Activated B cell treated with CpG ODN at 0.5 μM for 24 hours (primary cell): ENCODE results near the gene VPS72. TPM values are rescaled to one million over a fixed set of nuclear protein-coding genes. Genes with fewer than 3 reads are reported as not detected.
A peak's percentile ranks its signal among the peaks of the same experiment; 100 is the strongest.

Source experiments
- ATAC-seq: fragments of 200-7000 bp; cut with Tn5 transposase; one replicate; pipeline ENCODE4 v1.10.0; 2021; ENCODE audit warnings: low read depth, mild to moderate bottlenecking, moderate library complexity
- CTCF ChIA-PET: fragments of 350-600 bp; sonication (Branson Sonifier 250); formaldehyde crosslinking; loops from one replicate; lab custom pipeline; 2021; ENCODE audit warnings: antibody characterized with exemption; lab: Charles Lee
- POLR2A ChIA-PET: fragments of 350-600 bp; sonication (Branson Sonifier 250); formaldehyde crosslinking; loops from one replicate; lab custom pipeline; 2021; ENCODE audit warnings: antibody characterized with exemption; lab: Charles Lee
- DNase-seq: peaks from one replicate; pipeline ENCODE4 v3.0.0; 2022
- H3K27ac Mint-ChIP-seq: one replicate; pipeline ENCODE4 v1.8.0; 2020; ENCODE audit warnings: mixed read lengths
- H3K27me3 Mint-ChIP-seq: one replicate; pipeline ENCODE4 v1.8.0; 2021; ENCODE audit warnings: mixed read lengths
- H3K36me3 Mint-ChIP-seq: one replicate; pipeline ENCODE4 v1.8.0; 2021; ENCODE audit warnings: low read depth, mixed read lengths
- H3K4me1 Mint-ChIP-seq: one replicate; pipeline ENCODE4 v1.8.0; 2021; ENCODE audit warnings: mixed read lengths
- H3K4me3 Mint-ChIP-seq: one replicate; pipeline ENCODE4 v1.8.0; 2020; ENCODE audit warnings: mild to moderate bottlenecking, mixed read lengths
- H3K9me3 Mint-ChIP-seq: one replicate; pipeline ENCODE4 v1.8.0; 2020; ENCODE audit warnings: mixed read lengths
- CTCF ChIP-seq: fragments of 200-600 bp; IDR thresholded peaks from one replicate; pipeline ENCODE4 v1.8.0; 2022; ENCODE audit warnings: antibody characterized with exemption, mild to moderate bottlenecking
- intact Hi-C: fragments of 100-400 bp; cut with micrococcal nuclease; formaldehyde crosslinking; loops from one replicate; pipeline ENCODE4 v1.15.1; 2024
- total RNA-seq: library from RNA; stranded (reverse); gene quantifications from 2 replicates; pipeline ENCODE4 v1.2.3, GENCODE V29; 2022

VPS72 gene
- total RNA-seq, 1 donor from 2014 or later: 58.8 TPM

DNA sequence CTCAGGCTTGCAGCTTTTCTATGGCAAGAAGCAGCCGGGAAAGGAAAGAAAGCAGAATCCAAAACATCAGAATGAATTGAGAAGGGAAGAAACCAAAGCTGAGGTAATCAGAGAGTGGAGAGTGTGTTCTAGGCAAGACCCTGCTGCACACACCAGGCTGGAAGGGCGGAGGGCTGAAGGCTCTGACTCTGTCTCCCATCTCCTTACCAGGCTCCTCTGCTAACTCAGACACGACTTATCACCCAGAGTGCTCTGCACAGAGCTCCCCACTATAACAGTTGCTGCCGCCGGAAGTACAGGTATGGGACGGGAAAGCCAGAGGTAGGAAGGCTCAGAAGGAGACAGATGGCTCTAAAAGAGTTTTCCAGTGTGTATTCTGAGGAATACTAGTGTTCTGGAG is 22.9 kb downstream of the VPS72 start:
- no peak for TF ChIP-seq CTCF
- no peak for DNase-seq
- Mint-ChIP-seq H3K36me3 (peaks cover 55% of the 10 kb centered on the region), H3K27ac (no peak overlapping the region), H3K27me3 (no peaks in the 10 kb centered on the region), H3K9me3 (no peaks in the 10 kb centered on the region), H3K4me1 (peaks cover 33% of the 10 kb centered on the region), H3K4me3 (peak overlapping the region; percentile 92)
- intact Hi-C loops: loop anchor here (10.0 kb wide), 1 partner anchor 448 kb away; the partner anchor contains the start of gene SNX27
- no peak for ATAC-seq
- CTCF ChIA-PET: interaction anchor here (2.7 kb wide), 1 partner anchor 67 kb away, joined by 8 read pairs; no protein-coding TSS in a partner anchor
- POLR2A ChIA-PET: interaction anchor here (1.0 to 2.5 kb wide), 7 partner anchors 10 to 114 kb away, joined by 3 to 22 read pairs (median 7); partner anchors contain the start of genes MLLT11, PSMD4, TNFAIP8L2 and VPS72

- H3K4me1 Mint-ChIP-seq: peaks cover 35% of the 10 kb centered on the region
Observed at GRCh38 chr1:151166505-151166956, 23.5 kb downstream of the VPS72 start.

DNA sequence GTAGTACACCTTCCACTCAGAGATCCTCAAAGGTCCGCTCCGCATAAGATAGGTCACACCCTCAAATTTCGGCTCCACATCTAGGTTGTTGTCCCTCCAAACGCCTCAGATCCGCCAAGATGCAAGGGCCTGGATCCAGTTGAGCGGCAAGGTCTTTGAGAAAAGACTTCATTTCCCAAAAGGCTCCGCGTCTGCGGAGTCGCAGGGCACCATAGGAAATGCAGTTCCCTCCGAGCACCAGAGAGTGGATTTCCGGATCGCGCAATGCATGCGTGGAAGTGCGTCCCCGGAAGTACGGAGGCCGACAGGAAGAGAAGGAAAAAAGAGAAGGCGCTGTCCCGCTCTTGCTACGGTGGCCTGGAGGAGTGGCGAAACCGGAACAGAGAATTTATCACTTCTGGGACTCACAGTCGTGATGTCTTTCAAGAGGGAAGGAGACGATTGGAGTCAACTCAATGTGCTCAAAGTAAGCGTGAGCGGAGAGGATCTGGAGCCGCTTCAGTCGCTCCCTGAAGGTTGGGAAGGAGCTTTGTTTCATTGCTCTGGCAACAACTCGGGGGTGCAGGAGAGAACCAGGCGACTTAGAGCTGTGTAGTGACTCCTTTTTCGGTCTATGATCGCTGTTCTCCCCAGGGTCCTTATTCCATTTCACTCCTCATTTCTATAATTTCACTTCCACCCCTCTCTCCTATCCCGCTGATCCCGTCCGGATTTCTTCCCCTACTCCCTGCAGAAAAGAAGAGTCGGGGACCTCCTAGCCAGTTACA is 24.1 kb downstream of the VPS72 start, which contains the start of the genes LYSMD1 and SCNM1:
TSS of gene LYSMD1 (minus strand) at position 165 of the 767 bp plus-strand sequence. CDS start 644 bp downstream, outside the sequence.
TSS of gene SCNM1 (plus strand) at position 407 of the 767 bp plus-strand sequence. CDS start at position 416, 9 bp downstream.
- H3K9me3 Mint-ChIP-seq: no peaks in the 10 kb centered on the region
- no peaks in the 10 kb centered on the region for H3K27me3 Mint-ChIP-seq
- CTCF ChIA-PET: interaction anchor here (2.7 kb wide), 1 partner anchor 66 kb away, joined by 8 read pairs; no protein-coding TSS in a partner anchor
- POLR2A ChIA-PET: interaction anchor here (0.6 to 2.5 kb wide), 10 partner anchors 9 to 802 kb away, joined by 3 to 22 read pairs (median 4); partner anchors contain the start of genes MLLT11, PSMD4, RPRD2 and TNFAIP8L2
- peaks cover 37% of the 10 kb centered on the region for H3K4me1 Mint-ChIP-seq
- ATAC-seq: peak; percentile 96
- DNase-seq: peak; percentile 87
- peak within 1 kb of the TSS; percentile 89 for H3K27ac Mint-ChIP-seq
- peaks cover 53% of the 10 kb centered on the region for H3K36me3 Mint-ChIP-seq
- no peak for TF ChIP-seq CTCF
- intact Hi-C loops: loop anchor here (1.0 to 10.0 kb wide), 8 partner anchors 10 to 449 kb away; partner anchors contain the start of genes PIP5K1A, PSMD4, SEMA6C and SNX27
- H3K4me3 Mint-ChIP-seq: peak within 1 kb of the TSS; percentile 92

More at GRCh38 chr1:151166505-151166956, 23.5 kb downstream of the VPS72 start:
- no peak for TF ChIP-seq CTCF
- H3K27me3 Mint-ChIP-seq: no peaks in the 10 kb centered on the region
- H3K36me3 Mint-ChIP-seq: peaks cover 57% of the 10 kb centered on the region
- ATAC-seq (no peak), DNase-seq (no peak)
- H3K4me3 Mint-ChIP-seq: peak overlapping the region; percentile 92
- no peaks in the 10 kb centered on the region for H3K9me3 Mint-ChIP-seq
- ChIA-PET CTCF (interaction anchor here (2.7 kb wide), 1 partner anchor 67 kb away, joined by 8 read pairs; no protein-coding TSS in a partner anchor), POLR2A (interaction anchor here (0.8 to 2.5 kb wide), 9 partner anchors 9 to 803 kb away, joined by 3 to 22 read pairs (median 6); partner anchors contain the start of genes MLLT11, PSMD4, RPRD2 and TNFAIP8L2)
- intact Hi-C loops: loop anchor here (1.0 to 10.0 kb wide), 4 partner anchors 24 to 448 kb away; partner anchors contain the start of genes PIP5K1A, PSMD4, SNX27 and VPS72
- H3K27ac Mint-ChIP-seq: peak overlapping the region; percentile 89

GRCh38 chr1:151165281-151165737 is 24.7 kb downstream of the VPS72 start:
- H3K27me3 Mint-ChIP-seq: no peaks in the 10 kb centered on the region
- no peaks in the 10 kb centered on the region for H3K9me3 Mint-ChIP-seq
- H3K36me3 Mint-ChIP-seq: peaks cover 51% of the 10 kb centered on the region
- peak overlapping the region; percentile 92 for H3K4me3 Mint-ChIP-seq
- no peak for DNase-seq
- CTCF ChIA-PET: interaction anchor here (2.7 kb wide), 1 partner anchor 66 kb away, joined by 8 read pairs; no protein-coding TSS in a partner anchor
- H3K27ac Mint-ChIP-seq: peak overlapping the region; percentile 89
- no peak for TF ChIP-seq CTCF
- POLR2A ChIA-PET: interaction anchor here (0.5 to 2.5 kb wide), 5 partner anchors 8 to 99 kb away, joined by 3 to 22 read pairs (median 6); partner anchors contain the start of genes TNFAIP8L2 and VPS72
- ATAC-seq: no peak
- intact Hi-C loops: loop anchor here (1.0 to 10.0 kb wide), 5 partner anchors 9 to 449 kb away; partner anchors contain the start of genes SEMA6C, SNX27 and TNFAIP8L2
- H3K4me1 Mint-ChIP-seq: peaks cover 39% of the 10 kb centered on the region
